Glutamatergic neuron (in vitro differentiated cells): ENCODE results near the gene EXT2. TPM values are rescaled to one million over a fixed set of nuclear protein-coding genes. Genes with fewer than 3 reads are reported as not detected.

Experiments used
- DNase-seq: peaks from one replicate; pipeline ENCODE4 v3.0.0; 2022
- H3K27ac Mint-ChIP-seq: one replicate; pipeline ENCODE4 v1.8.0; 2020; ENCODE audit warnings: mild to moderate bottlenecking, mixed read lengths, inconsistent platforms; ENCODE audit not compliant: unreplicated experiment
- H3K27me3 Mint-ChIP-seq: one replicate; pipeline ENCODE4 v1.8.0; 2020; ENCODE audit warnings: mild to moderate bottlenecking, moderate library complexity, mixed read lengths, inconsistent platforms; ENCODE audit not compliant: unreplicated experiment
- H3K36me3 Mint-ChIP-seq: one replicate; pipeline ENCODE4 v1.8.0; 2020; ENCODE audit warnings: mild to moderate bottlenecking, mixed read lengths, inconsistent platforms; ENCODE audit not compliant: unreplicated experiment
- H3K4me1 Mint-ChIP-seq: one replicate; pipeline ENCODE4 v1.8.0; 2020; ENCODE audit warnings: mild to moderate bottlenecking, low read depth, mixed read lengths, inconsistent platforms; ENCODE audit not compliant: unreplicated experiment
- H3K4me3 Mint-ChIP-seq: one replicate; pipeline ENCODE4 v1.8.0; 2020; ENCODE audit warnings: mild to moderate bottlenecking, mixed read lengths, inconsistent platforms; ENCODE audit not compliant: unreplicated experiment
- H3K9me3 Mint-ChIP-seq: one replicate; pipeline ENCODE4 v1.8.0; 2020; ENCODE audit warnings: mild to moderate bottlenecking, moderate library complexity, mixed read lengths, inconsistent platforms; ENCODE audit not compliant: unreplicated experiment
- total RNA-seq: library from RNA; stranded (reverse); fragmentation: NEBNext Ultra II Directional; extraction: Animal tissue kit (Norgen Biotek cat#: 25700); gene quantifications from one replicate; pipeline ENCODE4 v1.2.1, GENCODE V29; 2021; ENCODE audit not compliant: unreplicated experiment
- TF ChIP-seq, protein P1 (sequence below): fragments of 200-600 bp; sonication (generic); IDR thresholded peaks from one replicate; pipeline ENCODE4 v1.5.0; 2021; ENCODE audit not compliant: partially characterized antibody, unreplicated experiment

Gene EXT2
- total RNA-seq, 1 donor from 2014 or later: 46.3 TPM

GRCh38 chr11:44186321-44186930, 90.9 kb downstream of the EXT2 start:
- Mint-ChIP-seq H3K27ac (no peak overlapping the region), H3K27me3 (no peaks in the 10 kb centered on the region), H3K9me3 (no peaks in the 10 kb centered on the region), H3K4me3 (no peak overlapping the region), H3K36me3 (peaks cover 33% of the 10 kb centered on the region), H3K4me1 (peaks cover 1% of the 10 kb centered on the region)
- no peak for DNase-seq
- TF ChIP-seq, protein P1, sequence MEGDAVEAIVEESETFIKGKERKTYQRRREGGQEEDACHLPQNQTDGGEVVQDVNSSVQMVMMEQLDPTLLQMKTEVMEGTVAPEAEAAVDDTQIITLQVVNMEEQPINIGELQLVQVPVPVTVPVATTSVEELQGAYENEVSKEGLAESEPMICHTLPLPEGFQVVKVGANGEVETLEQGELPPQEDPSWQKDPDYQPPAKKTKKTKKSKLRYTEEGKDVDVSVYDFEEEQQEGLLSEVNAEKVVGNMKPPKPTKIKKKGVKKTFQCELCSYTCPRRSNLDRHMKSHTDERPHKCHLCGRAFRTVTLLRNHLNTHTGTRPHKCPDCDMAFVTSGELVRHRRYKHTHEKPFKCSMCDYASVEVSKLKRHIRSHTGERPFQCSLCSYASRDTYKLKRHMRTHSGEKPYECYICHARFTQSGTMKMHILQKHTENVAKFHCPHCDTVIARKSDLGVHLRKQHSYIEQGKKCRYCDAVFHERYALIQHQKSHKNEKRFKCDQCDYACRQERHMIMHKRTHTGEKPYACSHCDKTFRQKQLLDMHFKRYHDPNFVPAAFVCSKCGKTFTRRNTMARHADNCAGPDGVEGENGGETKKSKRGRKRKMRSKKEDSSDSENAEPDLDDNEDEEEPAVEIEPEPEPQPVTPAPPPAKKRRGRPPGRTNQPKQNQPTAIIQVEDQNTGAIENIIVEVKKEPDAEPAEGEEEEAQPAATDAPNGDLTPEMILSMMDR: no peak

GRCh38 chr11:44188643-44189042, 93.2 kb downstream of the EXT2 start:
- Mint-ChIP-seq H3K27ac (no peak overlapping the region), H3K4me3 (no peak overlapping the region), H3K9me3 (no peaks in the 10 kb centered on the region), H3K4me1 (peaks cover 1% of the 10 kb centered on the region), H3K36me3 (peaks cover 33% of the 10 kb centered on the region), H3K27me3 (no peaks in the 10 kb centered on the region)
- DNase-seq: no peak
- TF ChIP-seq, protein P1: no peak

DNA sequence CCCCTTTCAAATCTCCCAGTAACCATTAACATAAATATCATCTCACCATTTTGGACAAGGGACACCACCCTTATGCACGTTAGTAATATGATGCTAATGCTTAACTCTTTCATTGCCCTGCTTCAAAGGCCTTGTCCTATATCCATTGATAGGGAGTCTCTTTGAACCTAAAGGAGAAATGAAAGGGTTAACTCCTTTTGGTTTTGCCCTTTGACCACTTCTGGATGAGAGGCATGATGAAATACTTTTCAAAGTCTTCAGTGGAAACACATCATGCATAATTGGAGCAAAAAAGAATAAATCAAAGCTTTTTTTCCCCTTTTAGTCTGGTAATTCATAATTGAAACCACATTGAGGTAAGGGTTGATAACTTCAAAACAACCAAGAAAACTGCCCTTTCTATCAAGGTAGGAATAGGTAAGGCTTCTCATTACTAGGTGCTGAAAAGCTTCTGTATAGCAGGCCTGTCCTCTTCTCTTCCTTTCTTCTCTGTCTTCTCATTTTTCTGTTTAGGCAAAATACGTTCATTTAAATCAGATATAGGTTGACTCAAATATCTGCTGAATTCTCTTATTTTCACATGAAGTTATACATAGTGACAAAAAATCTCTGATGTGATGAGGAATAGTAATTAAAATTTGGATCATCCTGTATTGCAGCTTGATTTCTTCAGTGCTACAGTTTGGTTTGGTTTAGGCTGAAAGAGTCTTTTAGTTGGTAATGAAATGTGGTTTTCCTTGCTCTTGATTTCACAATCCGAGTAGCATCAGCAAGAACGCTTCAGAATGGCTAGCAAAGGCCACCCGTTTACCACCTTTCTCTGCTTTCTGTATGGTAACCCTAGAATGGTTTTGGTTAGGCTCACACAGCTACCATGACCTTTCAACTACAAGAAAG, 94.8 kb downstream of the EXT2 start:
- Mint-ChIP-seq H3K4me1 (peaks cover 1% of the 10 kb centered on the region), H3K4me3 (no peak overlapping the region), H3K27me3 (no peaks in the 10 kb centered on the region), H3K27ac (no peak overlapping the region), H3K36me3 (peaks cover 33% of the 10 kb centered on the region), H3K9me3 (peaks cover 2% of the 10 kb centered on the region)
- TF ChIP-seq, protein P1: no peak
- DNase-seq: no peak

DNA sequence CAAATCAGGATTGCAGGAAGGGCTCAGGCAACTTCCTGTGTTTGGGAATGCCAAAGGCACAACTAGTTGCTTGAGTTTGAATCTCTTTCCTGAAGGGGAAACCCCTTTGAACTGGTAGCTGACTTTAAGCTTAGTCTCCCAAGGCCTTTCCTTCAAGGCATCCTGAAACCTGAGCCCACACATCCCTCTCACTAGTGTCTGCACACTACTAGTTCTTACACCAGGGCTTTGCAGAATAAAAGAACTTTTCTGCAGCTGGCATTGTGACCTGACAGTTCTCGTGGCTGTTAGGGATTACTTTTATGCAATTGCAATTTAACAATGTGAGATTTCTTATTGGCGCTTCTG, 95.4 kb downstream of the EXT2 start:
- Mint-ChIP-seq H3K27ac (no peak overlapping the region), H3K4me1 (no peaks in the 10 kb centered on the region), H3K4me3 (no peak overlapping the region), H3K9me3 (peaks cover 2% of the 10 kb centered on the region), H3K36me3 (peaks cover 33% of the 10 kb centered on the region), H3K27me3 (no peaks in the 10 kb centered on the region)
- TF ChIP-seq, protein P1: no peak
- no peak for DNase-seq
